PFSK-1 (cell line): ENCODE data around the gene SRPK2.

Source experiments
- POLR2AphosphoS5 ChIP-seq: IDR thresholded peaks from 2 replicates; pipeline ENCODE4 v1.6.1; 2012; ENCODE audit warnings: low read depth, mild to moderate bottlenecking, control low read depth, low read length, moderate library complexity
- REST ChIP-seq, 2 experiments: IDR thresholded peaks; 2 replicates each; pipeline versions ENCODE4 v1.6.1 to v1.8.0; 2011 to 2012; ENCODE audit warnings: low read depth in 2 of 2, low read length in 2 of 2, control low read depth in 1 of 2, inconsistent platforms in 1 of 2, mild to moderate bottlenecking in 1 of 2, moderate library complexity in 1 of 2; ENCODE audit not compliant: insufficient read depth in 1 of 2
- SIN3A ChIP-seq: IDR thresholded peaks from 2 replicates; pipeline ENCODE4 v1.6.1; 2012; ENCODE audit warnings: mild to moderate bottlenecking, low read length, moderate library complexity, borderline replicate concordance; ENCODE audit not compliant: insufficient read depth
- TAF1 ChIP-seq: IDR thresholded peaks from 2 replicates; pipeline ENCODE4 v1.6.1; 2012; ENCODE audit warnings: low read length, control low read depth, borderline replicate concordance; ENCODE audit not compliant: insufficient read depth

DNA sequence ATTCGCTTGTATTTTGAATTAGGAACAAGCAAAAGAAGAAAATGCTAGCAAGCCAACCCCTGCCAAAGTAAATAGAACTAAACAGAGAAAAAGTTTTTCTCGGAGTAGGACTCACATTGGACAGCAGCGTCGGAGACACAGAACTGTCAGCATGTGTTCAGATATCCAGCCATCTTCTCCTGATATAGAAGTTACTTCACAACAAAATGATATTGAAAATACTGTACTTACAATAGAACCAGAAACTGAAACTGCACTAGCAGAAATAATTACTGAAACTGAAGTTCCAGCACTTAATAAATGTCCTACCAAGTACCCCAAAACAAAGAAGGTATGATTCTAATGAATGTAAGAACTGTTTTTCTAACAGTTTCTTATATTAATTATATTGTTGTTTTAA, 286.9 kb downstream of the SRPK2 start:
- no peak for TF ChIP-seq POLR2AphosphoS5
- no peak for TF ChIP-seq TAF1
- TF ChIP-seq REST (IDR thresholded peaks at IDR 0.05; ENCODE audit: insufficient read depth in 1 of 2, low read depth in 2 of 2, low read length in 2 of 2) = no peak
- no peak for TF ChIP-seq SIN3A
